Measurements from ENCODE around the gene B4GALT5.
"Not testable (repeated sequence)": the region's sequence is repeated elsewhere in the genome, so short reads cannot be mapped to it uniquely, and the experiment has no call there.

Gene B4GALT5

GRCh38 chr20:49712996-49713752 lies 504 bp downstream of the B4GALT5 start:
- Histone ChIP-seq H3K4me1 (ENCODE audit: control insufficient read depth in 5 of 5, insufficient read depth in 5 of 5, low read length in 5 of 5) (peaks cover 1 to 42% (median 37%) of the 10 kb centered on the region in 5 donors), H3K36me3 (ENCODE audit: control insufficient read depth in 5 of 5, insufficient read depth in 5 of 5, low read length in 5 of 5) (no peaks in the 10 kb centered on the region), H3K27ac (ENCODE audit: low read depth, low read length) (peak overlapping the region; percentile 95), H3K27me3 (ENCODE audit: control insufficient read depth in 5 of 5, insufficient read depth in 4 of 5, low read length in 5 of 5) (no peaks in the 10 kb centered on the region), H3K9me3 (ENCODE audit: control insufficient read depth in 5 of 5, low read length in 5 of 5) (no peaks in the 10 kb centered on the region), H3K4me3 (ENCODE audit: low read depth in 1 of 5, low read length in 5 of 5) (peak overlapping the region; percentile 79 to 87 (median 82)), H3K9ac (ENCODE audit: low read length in 5 of 5) (peak overlapping the region; percentile 38 to 98 (median 93))

- Histone ChIP-seq H3K9me3 (ENCODE audit: control insufficient read depth in 5 of 5, low read length in 5 of 5) (no peaks in the 10 kb centered on the region), H3K4me1 (ENCODE audit: control insufficient read depth in 5 of 5, insufficient read depth in 5 of 5, low read length in 5 of 5) (peaks cover 1 to 38% (median 35%) of the 10 kb centered on the region in 5 donors), H3K27ac (ENCODE audit: low read depth, low read length) (peak overlapping the region; percentile 95), H3K36me3 (ENCODE audit: control insufficient read depth in 5 of 5, insufficient read depth in 5 of 5, low read length in 5 of 5) (no peaks in the 10 kb centered on the region), H3K9ac (ENCODE audit: low read length in 5 of 5) (peak overlapping the region; percentile 77 to 98 (median 93)), H3K4me3 (ENCODE audit: low read depth in 1 of 5, low read length in 5 of 5) (peak overlapping the region; percentile 79 to 87 (median 82)), H3K27me3 (ENCODE audit: control insufficient read depth in 5 of 5, insufficient read depth in 4 of 5, low read length in 5 of 5) (no peaks in the 10 kb centered on the region)
Measured at GRCh38 chr20:49712646-49712995, 1.1 kb downstream of the B4GALT5 start.

- Histone ChIP-seq H3K9ac (ENCODE audit: low read length in 5 of 5) (peak overlapping the region; percentile 77 to 98 (median 93)), H3K36me3 (ENCODE audit: control insufficient read depth in 5 of 5, insufficient read depth in 5 of 5, low read length in 5 of 5) (no peaks in the 10 kb centered on the region), H3K27me3 (ENCODE audit: control insufficient read depth in 5 of 5, insufficient read depth in 4 of 5, low read length in 5 of 5) (no peaks in the 10 kb centered on the region), H3K27ac (ENCODE audit: low read depth, low read length) (peak overlapping the region; percentile 95), H3K4me3 (ENCODE audit: low read depth in 1 of 5, low read length in 5 of 5) (peak overlapping the region; percentile 79 to 87 (median 82)), H3K4me1 (ENCODE audit: control insufficient read depth in 5 of 5, insufficient read depth in 5 of 5, low read length in 5 of 5) (peaks cover 2 to 40% (median 39%) of the 10 kb centered on the region in 5 donors), H3K9me3 (ENCODE audit: control insufficient read depth in 5 of 5, low read length in 5 of 5) (no peaks in the 10 kb centered on the region)
Measured at GRCh38 chr20:49712118-49712517, 1.6 kb downstream of the B4GALT5 start.

GRCh38 chr20:49711667-49711987 lies 2.1 kb downstream of the B4GALT5 start:
- Histone ChIP-seq H3K27me3 (ENCODE audit: control insufficient read depth in 5 of 5, insufficient read depth in 4 of 5, low read length in 5 of 5) (no peaks in the 10 kb centered on the region), H3K9me3 (ENCODE audit: control insufficient read depth in 5 of 5, low read length in 5 of 5) (no peaks in the 10 kb centered on the region), H3K9ac (ENCODE audit: low read length in 5 of 5) (peak overlapping the region; percentile 77 to 98 (median 93)), H3K4me3 (ENCODE audit: low read depth in 1 of 5, low read length in 5 of 5) (peak overlapping the region in 4 of 5 donors; percentile 79 to 86 (median 82)), H3K27ac (ENCODE audit: low read depth, low read length) (peak overlapping the region; percentile 95), H3K36me3 (ENCODE audit: control insufficient read depth in 5 of 5, insufficient read depth in 5 of 5, low read length in 5 of 5) (no peaks in the 10 kb centered on the region), H3K4me1 (ENCODE audit: control insufficient read depth in 5 of 5, insufficient read depth in 5 of 5, low read length in 5 of 5) (peaks cover 4 to 45% (median 44%) of the 10 kb centered on the region in 5 donors)

GRCh38 chr20:49710971-49711666 lies 2.6 kb downstream of the B4GALT5 start:
- peak overlapping the region in 4 of 5 donors; percentile 77 to 98 (median 94) for H3K9ac ChIP-seq (ENCODE audit: low read length in 5 of 5)
- H3K4me1 ChIP-seq (ENCODE audit: control insufficient read depth in 5 of 5, insufficient read depth in 5 of 5, low read length in 5 of 5): peaks cover 4 to 50% (median 46%) of the 10 kb centered on the region in 5 donors
- H3K4me3 ChIP-seq (ENCODE audit: low read depth in 1 of 5, low read length in 5 of 5): peak overlapping the region in 4 of 5 donors; percentile 4 to 86 (median 80)
- H3K36me3 ChIP-seq (ENCODE audit: control insufficient read depth in 5 of 5, insufficient read depth in 5 of 5, low read length in 5 of 5): no peaks in the 10 kb centered on the region
- peak overlapping the region; percentile 95 for H3K27ac ChIP-seq (ENCODE audit: low read depth, low read length)
- no peaks in the 10 kb centered on the region for H3K9me3 ChIP-seq (ENCODE audit: control insufficient read depth in 5 of 5, low read length in 5 of 5)
- no peaks in the 10 kb centered on the region for H3K27me3 ChIP-seq (ENCODE audit: control insufficient read depth in 5 of 5, insufficient read depth in 4 of 5, low read length in 5 of 5)

GRCh38 chr20:49707118-49707517 lies 6.6 kb downstream of the B4GALT5 start:
- Histone ChIP-seq H3K27me3 (ENCODE audit: control insufficient read depth in 5 of 5, insufficient read depth in 4 of 5, low read length in 5 of 5) (no peaks in the 10 kb centered on the region), H3K9ac (ENCODE audit: low read length in 5 of 5) (peak overlapping the region in 2 of 5 donors; percentile 2 to 35), H3K36me3 (ENCODE audit: control insufficient read depth in 5 of 5, insufficient read depth in 5 of 5, low read length in 5 of 5) (no peaks in the 10 kb centered on the region), H3K4me3 (ENCODE audit: low read depth in 1 of 5, low read length in 5 of 5) (no peak overlapping the region), H3K4me1 (ENCODE audit: control insufficient read depth in 5 of 5, insufficient read depth in 5 of 5, low read length in 5 of 5) (peaks cover 6 to 58% (median 48%) of the 10 kb centered on the region in 5 donors), H3K27ac (ENCODE audit: low read depth, low read length) (peak overlapping the region; percentile 63), H3K9me3 (ENCODE audit: control insufficient read depth in 5 of 5, low read length in 5 of 5) (no peaks in the 10 kb centered on the region)

- H3K27ac ChIP-seq (ENCODE audit: low read depth, low read length): peak overlapping the region; percentile 63
- peak overlapping the region in 2 of 5 donors; percentile 2 to 35 for H3K9ac ChIP-seq (ENCODE audit: low read length in 5 of 5)
- no peaks in the 10 kb centered on the region for H3K9me3 ChIP-seq (ENCODE audit: control insufficient read depth in 5 of 5, low read length in 5 of 5)
- H3K4me1 ChIP-seq (ENCODE audit: control insufficient read depth in 5 of 5, insufficient read depth in 5 of 5, low read length in 5 of 5): peaks cover 6 to 56% (median 45%) of the 10 kb centered on the region in 5 donors
- H3K4me3 ChIP-seq (ENCODE audit: low read depth in 1 of 5, low read length in 5 of 5): no peak overlapping the region
- no peaks in the 10 kb centered on the region for H3K36me3 ChIP-seq (ENCODE audit: control insufficient read depth in 5 of 5, insufficient read depth in 5 of 5, low read length in 5 of 5)
- H3K27me3 ChIP-seq (ENCODE audit: control insufficient read depth in 5 of 5, insufficient read depth in 4 of 5, low read length in 5 of 5): no peaks in the 10 kb centered on the region
Measured at GRCh38 chr20:49706630-49707091, 7.0 kb downstream of the B4GALT5 start.

GRCh38 chr20:49705893-49706292 lies 7.8 kb downstream of the B4GALT5 start:
- not testable (repeated sequence) for H3K36me3 ChIP-seq (ENCODE audit: control insufficient read depth in 5 of 5, insufficient read depth in 5 of 5, low read length in 5 of 5); H3K27me3 ChIP-seq (ENCODE audit: control insufficient read depth in 5 of 5, insufficient read depth in 4 of 5, low read length in 5 of 5); H3K4me3 ChIP-seq (ENCODE audit: low read depth in 1 of 5, low read length in 5 of 5); H3K9ac ChIP-seq (ENCODE audit: low read length in 5 of 5); H3K9me3 ChIP-seq (ENCODE audit: control insufficient read depth in 5 of 5, low read length in 5 of 5)
- Histone ChIP-seq H3K4me1 (ENCODE audit: control insufficient read depth in 5 of 5, insufficient read depth in 5 of 5, low read length in 5 of 5) (peaks cover 6 to 55% (median 43%) of the 10 kb centered on the region in 5 donors), H3K27ac (ENCODE audit: low read depth, low read length) (peak overlapping the region; percentile 63)

- Histone ChIP-seq H3K4me1 (ENCODE audit: control insufficient read depth in 5 of 5, insufficient read depth in 5 of 5, low read length in 5 of 5) (peaks cover 6 to 53% (median 42%) of the 10 kb centered on the region in 5 donors), H3K9ac (ENCODE audit: low read length in 5 of 5) (peak overlapping the region in 2 of 5 donors; percentile 38 to 56), H3K27me3 (ENCODE audit: control insufficient read depth in 5 of 5, insufficient read depth in 4 of 5, low read length in 5 of 5) (no peaks in the 10 kb centered on the region), H3K4me3 (ENCODE audit: low read depth in 1 of 5, low read length in 5 of 5) (no peak overlapping the region), H3K9me3 (ENCODE audit: control insufficient read depth in 5 of 5, low read length in 5 of 5) (no peaks in the 10 kb centered on the region), H3K36me3 (ENCODE audit: control insufficient read depth in 5 of 5, insufficient read depth in 5 of 5, low read length in 5 of 5) (no peaks in the 10 kb centered on the region), H3K27ac (ENCODE audit: low read depth, low read length) (peak overlapping the region; percentile 63)
Measured at GRCh38 chr20:49705358-49705757, 8.3 kb downstream of the B4GALT5 start.

- H3K9ac ChIP-seq (ENCODE audit: low read length in 5 of 5): peak overlapping the region in 1 of 5 donors; percentile 56
- no peak overlapping the region for H3K4me3 ChIP-seq (ENCODE audit: low read depth in 1 of 5, low read length in 5 of 5)
- H3K4me1 ChIP-seq (ENCODE audit: control insufficient read depth in 5 of 5, insufficient read depth in 5 of 5, low read length in 5 of 5): peaks cover 6 to 51% (median 42%) of the 10 kb centered on the region in 5 donors
- H3K9me3 ChIP-seq (ENCODE audit: control insufficient read depth in 5 of 5, low read length in 5 of 5): no peaks in the 10 kb centered on the region
- H3K27ac ChIP-seq (ENCODE audit: low read depth, low read length): peak overlapping the region; percentile 63
- no peaks in the 10 kb centered on the region for H3K36me3 ChIP-seq (ENCODE audit: control insufficient read depth in 5 of 5, insufficient read depth in 5 of 5, low read length in 5 of 5)
- no peaks in the 10 kb centered on the region for H3K27me3 ChIP-seq (ENCODE audit: control insufficient read depth in 5 of 5, insufficient read depth in 4 of 5, low read length in 5 of 5)
Measured at GRCh38 chr20:49704932-49705336, 8.7 kb downstream of the B4GALT5 start.
